HG03196 (cell line): ENCODE data around the gene MFRP.

Experiments used
- ATAC-seq: cut with Tn5 transposase; IDR thresholded peaks from one replicate; pipeline ENCODE4 v1.9.1; 2021; ENCODE audit not compliant: unreplicated experiment

MFRP gene

GRCh38 chr11:119359365-119360214 lies 13.1 kb upstream of the MFRP start:
- ATAC-seq = no peak

DNA sequence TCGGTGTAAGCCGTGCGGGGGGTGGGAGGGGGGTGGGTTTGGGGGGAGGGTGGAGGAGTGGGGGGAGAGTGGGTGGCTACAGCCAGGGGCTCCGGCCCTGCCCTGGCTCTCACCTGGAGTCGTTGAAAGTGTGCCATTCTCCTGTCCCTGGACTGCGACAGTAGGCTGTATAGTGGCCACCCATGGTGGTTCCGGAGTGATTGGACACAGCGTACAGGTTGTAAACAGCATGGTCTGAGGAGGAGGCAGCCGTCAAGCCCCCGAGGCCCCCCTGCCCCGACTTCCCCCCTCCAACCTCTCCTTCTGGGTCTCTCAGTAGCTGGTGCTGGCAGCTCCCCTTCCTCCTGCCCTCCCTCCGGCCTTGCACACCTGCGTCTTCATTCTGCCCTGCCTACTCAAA lies 10.6 kb upstream of the MFRP start:
- ATAC-seq = no peak

DNA sequence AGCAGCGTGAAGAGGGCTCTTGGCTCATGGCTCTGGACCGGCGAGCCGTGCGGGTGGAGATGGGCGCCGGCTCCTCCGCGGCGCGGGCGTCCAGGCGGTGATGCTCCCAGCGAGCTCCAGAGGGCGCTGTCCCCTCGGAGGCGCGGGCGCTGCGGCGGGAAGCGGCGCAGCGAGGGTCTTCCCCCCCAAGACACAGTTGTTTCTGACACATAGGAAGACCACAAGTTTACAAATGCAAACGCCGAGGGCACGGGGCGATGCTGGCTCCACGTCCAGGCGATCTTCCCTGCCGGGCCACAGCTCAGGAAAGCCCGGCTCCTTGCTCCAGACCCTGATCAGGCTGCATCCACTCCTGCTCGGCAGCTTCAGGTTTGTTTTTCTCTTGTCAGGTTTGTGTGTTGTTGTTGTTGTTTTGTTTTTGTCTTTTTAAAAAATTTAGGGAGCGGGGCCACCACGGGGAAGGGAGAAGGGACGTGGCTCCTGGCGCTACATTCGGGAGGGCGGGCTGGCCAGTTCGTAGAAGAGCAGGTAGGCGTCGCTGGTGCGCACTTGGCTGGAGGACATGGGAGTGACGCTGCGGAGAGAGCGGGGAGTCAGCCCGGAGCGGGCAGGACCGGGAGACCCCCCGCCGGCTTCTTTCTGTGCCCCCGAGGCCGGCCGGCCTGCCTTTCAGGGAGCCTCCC lies 10.0 kb upstream of the MFRP start:
- peak; percentile 56 for ATAC-seq

DNA sequence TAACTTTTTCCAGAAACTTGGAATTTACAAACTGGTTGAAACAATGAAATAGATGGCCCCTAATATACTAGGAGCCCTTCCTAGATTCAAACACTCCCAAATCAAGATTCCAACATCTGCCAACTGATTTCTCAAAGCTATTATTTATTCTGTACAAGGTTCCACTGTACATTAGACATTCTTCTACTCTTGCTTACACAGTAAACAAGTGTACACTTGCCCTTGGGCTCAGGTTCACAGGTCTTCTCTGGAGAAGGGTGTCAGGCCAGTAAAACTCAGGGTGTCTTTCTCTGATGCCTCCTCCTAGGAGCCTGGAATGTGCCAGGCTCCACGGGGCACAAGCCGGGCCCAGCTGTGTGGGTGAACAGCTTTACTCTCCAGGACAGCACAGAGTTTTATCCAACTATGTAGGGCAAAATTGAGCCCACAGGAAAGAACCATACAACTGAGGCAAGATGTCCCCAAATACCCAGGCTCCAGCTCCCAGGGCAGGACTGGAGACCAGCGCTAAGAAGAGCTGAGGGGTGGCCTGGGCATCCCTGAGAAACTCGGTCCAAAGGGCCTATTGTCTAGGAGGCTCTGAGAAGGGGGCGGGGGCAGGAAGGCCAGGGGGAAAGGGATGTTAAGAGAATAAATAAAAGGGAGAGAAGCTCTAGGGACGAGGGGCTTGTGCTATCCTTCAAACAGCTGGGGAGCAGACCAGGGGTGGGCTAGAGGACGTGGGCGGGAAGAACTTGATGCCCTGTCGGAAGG lies 8.8 kb upstream of the MFRP start:
- no peak for ATAC-seq

DNA sequence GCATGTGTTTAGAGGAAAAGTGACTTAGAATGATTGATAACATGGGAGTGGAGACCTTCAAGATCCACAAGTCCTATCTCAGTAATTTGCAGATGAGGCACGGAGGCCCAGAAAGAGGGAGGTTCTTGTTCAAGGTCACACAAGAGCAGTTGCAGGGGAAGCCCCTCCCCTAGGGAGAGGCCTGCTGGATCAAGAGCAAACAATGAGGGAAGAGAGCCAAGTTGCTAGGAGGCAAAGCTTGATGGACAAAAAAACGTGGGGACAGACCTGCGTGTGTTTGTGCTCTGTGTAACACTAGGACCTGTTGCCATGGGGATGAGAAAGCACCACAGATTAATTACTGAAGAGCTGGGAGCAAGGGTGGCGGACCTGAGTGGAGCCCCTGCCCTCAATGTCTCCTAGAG lies 6.4 kb upstream of the MFRP start:
- no peak for ATAC-seq

GRCh38 chr11:119351232-119351631 lies 4.7 kb upstream of the MFRP start:
- no peak for ATAC-seq

GRCh38 chr11:119350302-119350701 lies 3.8 kb upstream of the MFRP start:
- ATAC-seq = no peak

GRCh38 chr11:119347940-119348605 lies 1.6 kb upstream of the MFRP start:
- ATAC-seq = no peak

DNA sequence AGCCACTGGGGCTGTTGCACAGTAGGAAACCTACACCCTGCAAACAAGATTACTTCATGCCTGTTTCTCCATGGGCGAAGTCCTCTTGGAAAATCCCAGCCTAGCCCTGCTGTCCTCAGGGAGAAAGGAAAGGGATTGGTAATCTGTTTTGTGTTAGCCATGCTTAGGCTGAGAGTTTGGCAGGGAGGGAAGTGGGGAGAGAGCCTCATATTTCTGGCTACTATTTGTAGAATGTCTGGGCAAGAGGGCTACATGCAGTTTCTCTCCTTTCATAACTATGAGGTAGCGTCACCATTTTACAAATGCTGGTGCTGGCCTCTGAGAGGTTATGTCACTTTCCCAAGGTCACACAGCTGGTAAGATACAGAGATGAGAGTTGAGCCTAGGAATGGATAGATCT lies 737 bp upstream of the MFRP start:
- ATAC-seq = no peak

DNA sequence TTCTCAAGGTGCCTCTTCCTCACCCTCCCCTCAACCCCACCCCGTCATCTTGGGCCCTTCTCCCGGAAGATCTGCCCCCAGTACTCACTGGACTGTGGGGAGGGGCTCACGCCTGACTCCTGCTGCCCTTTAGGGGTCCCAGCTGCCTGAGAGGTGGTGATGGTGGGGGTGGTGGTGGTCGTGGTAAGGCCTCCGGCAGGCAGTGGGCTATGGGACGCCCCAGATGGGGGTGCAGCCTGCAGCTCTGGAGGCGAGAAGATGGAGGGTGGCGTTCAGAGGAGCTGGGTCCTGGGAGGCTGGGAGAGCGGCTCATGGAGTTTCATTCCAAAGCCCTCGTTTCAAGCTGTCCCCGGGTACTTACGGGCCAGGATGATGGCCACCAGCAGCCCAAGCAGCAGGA lies 820 bp downstream of the MFRP start:
- ATAC-seq = no peak

DNA sequence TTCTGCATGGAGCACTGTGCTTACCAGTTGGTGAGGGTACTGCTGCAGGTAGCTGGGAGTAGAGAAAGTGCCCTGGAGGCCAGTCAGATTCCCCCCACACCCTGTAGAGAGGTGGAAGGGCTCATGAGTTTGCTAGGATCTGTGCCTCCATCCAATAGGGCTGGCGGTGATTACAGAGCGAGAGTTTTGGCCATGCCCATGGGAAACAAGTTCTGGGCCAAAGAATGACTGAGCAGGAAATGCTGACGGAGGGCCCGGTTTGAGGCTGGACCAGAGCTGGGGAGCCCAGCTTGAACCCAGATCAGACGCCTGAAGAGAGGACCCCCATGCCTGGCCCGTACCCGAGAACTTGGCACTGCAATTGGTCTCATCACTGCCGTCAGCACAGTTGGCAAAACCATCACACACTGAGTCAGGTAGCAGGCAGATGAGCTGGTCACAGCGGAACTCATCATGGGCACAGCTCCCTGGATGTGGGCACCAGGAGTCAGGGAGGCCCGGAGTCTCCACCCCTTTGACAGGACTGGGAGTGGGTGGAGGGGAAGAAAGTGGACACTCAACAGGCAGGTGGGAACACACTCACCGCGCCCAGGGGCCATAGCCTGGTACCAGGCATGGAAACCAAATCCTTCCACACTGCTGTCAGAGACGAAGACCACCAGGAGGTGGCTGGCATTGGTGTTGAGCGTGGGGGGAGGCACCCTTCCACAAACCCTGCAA lies 2.1 kb downstream of the MFRP start:
- ATAC-seq = no peak

DNA sequence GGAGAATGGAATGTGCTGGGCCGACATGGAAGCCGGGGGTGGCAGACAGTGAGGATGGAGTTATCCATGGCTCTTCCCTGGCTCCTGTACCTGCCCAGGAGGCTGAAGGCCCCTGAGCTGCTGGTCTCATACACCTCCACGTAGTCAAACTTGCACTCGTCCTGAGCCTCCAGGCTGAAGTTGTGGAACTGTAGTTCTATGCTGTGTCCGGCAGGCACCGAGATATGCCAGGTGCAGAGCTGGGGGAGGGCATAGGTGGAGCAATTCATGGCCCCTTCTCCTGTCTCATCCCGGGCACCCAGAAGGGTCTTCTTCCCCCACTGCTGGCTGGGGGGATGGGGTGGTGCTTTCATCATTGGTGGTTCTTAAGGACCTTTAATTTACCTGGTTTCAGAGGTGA lies 2.8 kb downstream of the MFRP start:
- ATAC-seq = no peak

DNA sequence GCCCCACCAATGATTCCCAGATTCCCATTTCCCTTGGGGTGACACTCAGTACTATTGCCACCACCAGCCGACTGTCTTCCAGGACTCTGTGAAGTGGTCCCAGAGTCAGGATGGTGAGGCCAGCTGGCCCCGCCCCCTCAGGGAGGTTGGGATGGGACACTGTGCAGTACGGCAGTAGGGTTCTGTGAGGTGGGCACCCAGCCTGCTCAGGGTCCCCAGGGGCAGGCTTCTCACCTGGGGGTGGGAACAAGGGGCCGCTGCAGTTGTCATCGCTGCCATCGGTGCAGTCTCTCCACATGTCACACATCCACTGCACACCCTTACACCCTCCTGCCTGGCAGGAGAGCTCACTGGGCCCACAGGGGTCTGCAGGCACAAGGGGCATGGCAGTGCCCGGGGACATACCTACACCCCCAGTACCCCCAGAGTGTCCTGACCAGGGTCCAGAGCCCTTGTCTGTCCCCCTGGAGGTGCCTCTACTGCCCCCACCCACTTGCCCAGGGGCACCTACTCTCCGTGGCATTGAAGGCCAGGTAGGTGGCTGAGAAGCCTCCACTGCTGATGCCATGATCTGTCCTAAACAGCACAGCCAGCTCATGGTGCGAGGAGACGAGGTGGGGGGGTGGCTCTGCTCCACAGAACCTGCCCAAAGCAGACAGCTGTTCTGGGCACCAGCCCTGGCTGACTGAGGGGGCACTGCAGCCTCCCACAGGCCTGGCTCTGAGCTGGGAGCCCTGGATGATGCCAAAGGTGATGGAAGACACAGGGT lies 4.0 kb downstream of the MFRP start:
- ATAC-seq = no peak

GRCh38 chr11:119342023-119342300 lies 4.5 kb downstream of the MFRP start:
- ATAC-seq = no peak

DNA sequence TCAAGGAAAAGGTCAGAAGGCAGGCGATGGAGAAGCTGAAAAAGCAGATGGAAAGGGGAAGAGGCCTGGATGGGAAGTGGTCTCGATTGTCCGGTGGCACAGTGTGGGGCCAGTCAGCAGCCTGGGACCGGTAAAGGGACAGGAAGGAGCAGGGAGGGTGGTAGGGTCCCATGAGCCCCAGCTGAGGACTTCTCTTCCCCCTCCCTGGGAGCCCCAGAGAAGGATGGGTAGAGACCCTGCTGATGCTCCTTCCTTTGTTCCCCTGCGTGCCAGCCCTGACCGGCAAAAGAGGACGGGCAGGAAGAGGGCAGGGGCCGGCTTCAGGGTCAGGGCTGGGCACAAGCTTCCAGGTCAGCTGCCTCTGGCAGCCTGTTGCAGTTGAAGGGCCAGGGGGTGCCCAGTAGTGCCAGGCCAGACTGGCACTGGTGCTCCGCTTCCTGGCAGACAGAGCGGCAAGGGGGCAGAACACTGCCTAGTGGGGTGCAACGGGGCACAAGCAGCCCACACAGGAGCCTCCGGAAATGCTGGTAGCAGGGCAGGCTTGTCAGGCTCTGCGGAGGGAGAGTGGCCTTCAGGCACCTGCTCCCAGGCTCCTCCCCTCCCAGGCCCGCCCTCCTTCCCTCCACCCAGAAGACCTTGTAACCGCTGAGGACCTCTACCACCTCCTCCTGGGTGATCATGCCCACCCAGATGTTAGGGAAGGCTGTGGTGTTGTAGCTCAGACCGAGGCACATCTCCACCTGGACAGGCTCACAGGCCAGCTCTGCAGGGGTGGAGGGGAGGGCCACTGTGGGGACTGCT lies 5.1 kb downstream of the MFRP start:
- ATAC-seq = no peak

DNA sequence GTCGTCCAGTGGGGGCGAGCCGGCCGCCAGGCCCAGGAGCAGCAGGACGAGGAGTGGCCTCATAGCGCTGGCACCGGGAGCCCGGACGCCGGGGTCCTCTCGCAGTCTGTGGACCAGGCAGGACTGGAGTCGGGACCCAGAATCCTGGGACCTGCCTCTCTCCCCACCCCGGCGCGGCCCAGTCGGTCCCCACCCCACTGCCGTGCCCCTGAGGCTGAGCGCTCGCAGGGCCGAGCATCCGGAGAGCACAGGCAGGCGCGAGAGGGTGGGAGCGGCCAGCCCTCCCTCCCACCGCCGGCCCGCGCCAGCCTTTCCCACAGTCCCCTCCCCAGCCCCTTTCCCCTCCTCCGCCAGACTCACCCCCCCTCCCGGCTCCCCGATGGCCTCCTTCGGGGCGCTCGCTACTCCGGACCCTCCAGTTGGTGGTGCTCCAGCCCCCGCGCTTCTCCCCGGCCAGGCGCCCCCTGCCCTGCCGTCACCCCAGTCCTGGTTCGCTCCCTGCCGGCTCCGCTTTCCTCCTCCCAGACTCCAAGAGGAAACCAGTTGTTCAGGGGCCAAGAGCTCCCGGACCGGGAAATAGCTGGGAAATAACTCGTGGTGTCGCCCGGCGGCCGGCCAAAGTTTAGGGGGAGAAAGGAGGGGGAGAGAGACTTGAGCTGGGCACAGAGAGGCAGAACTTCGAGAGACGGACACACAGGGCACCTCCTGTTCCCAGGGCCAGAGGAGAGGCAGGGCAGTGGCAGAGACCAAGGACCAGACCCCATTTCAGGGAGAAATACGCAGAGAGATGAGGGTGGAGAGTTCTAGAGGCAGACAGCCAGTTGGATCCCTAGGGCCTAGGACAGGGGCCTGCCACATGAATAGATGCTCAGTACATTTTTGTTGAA lies 5.9 kb downstream of the MFRP start, which contains the start of gene C1QTNF5:
TSS of gene C1QTNF5 (minus strand) at position 549 of the 887 bp plus-strand sequence. CDS start at position 63, 486 bp downstream.
- ATAC-seq = no peak

- no peak for ATAC-seq
These were observed 6.7 kb downstream of the MFRP start for GRCh38 chr11:119339589-119340334.
